NK-92 treated with Interleukin-12 subunit alpha and Interleukin-12 subunit beta, amount 100 ng/mL, for 24 hours (cell line): ENCODE data around the gene SMC1B.
"Not testable (repeated sequence)": the region's sequence is repeated elsewhere in the genome, so short reads cannot be mapped to it uniquely, and the experiment has no call there.

ENCODE experiments used
- DNase-seq: peaks from one replicate; lab custom pipeline; 2025; lab: John Stamatoyannopoulos, UW

The SMC1B gene

DNA sequence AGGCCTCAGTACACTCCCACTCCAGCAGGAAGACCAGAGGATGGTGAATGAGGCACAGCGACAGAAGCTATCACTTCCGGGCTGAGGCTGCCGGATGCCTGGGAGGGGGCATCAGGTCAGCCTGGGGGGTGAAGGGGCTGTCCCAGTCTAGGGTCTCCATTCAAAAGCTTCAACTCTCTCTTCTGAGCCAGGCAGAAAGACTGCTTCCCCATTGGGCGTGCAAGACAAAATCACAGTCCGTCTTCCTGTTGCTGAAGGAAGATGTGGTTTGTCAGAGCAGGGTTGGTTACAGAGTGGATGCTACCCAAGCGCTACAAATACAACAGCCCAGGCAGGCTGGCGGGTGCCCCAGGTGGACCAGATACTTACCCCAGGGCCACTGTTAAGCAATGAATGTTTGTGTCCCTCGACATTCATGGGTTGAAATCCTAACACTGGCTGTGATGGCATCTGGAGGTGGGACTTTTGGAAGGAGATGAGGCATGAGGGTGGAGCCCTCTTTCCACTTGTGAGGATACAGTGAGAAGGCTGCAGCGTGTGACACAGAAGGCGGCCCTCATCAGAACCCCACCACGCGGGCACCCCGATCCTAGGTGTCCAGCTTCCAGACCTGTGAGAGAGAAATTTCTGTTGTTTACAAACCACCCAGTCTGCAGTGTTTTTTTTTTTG lies 116.6 kb downstream of the SMC1B start:
- no peak for DNase-seq

DNA sequence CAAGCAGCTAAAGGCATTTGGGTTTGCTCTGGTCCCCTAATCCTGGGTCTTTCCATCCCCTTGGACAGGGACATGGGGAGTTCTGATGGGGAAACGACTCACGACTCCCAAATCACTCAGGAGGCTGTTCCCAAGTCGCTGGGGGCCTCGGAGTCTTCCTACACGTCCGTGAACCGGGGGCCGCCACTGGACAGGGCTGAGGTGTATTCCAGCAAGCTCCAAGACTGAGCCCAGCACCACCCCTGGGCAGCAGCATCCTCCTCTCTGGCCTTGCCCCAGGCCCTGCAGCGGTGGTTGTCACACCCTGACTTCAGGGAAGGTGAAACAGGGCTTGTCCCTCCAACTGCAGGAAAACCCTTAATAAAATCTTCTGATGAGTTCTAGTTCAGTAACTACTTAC lies 117.9 kb downstream of the SMC1B start:
- DNase-seq = no peak

DNA sequence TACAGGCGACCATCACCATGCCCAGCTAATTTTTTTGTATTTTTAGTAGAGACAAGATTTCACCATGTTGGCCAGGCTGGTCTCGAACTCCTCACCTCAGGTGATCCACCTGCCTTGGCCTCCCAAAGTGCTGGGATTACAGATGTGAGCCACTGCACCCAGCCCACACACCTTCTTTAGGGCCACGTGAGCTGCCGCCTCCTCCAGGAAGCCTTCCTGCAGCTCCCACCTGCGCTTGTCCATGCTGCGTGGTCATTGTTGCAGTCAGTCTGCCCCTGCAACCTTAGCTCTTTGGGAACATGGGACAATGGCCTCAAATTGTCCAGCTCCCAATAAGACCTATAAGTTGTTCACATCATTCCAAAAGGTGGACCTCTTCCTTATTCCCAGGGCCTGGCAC lies 118.4 kb downstream of the SMC1B start:
- DNase-seq = not testable (repeated sequence)
